ENCODE measurements around the gene DCTN2. TPM values are rescaled to one million over a fixed set of nuclear protein-coding genes. Genes with fewer than 3 reads are reported as not detected.

Gene DCTN2
- total RNA-seq, 4 donors from 2014 or later = 164 to 199 (median 193) TPM

DNA sequence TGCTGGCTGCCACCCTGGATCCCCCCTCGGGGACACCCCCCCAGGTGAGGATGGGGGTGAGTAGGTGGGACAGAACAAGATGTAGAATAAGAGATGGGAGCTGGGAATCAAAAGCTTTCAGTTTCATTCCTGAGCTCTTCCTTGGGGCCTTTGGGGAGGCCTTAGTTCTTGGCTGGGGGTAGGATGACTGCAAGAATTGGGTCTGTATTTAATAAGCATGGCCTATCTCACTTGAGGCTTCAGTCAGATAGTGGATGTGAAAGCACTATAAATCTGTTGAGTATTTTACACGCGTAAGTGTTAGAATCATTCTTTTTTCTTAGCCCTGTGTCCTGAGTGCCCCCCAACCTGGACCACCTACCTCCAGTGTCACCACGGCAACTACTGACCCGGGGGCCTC, 19.8 kb downstream of the DCTN2 start:
- no peaks in the 10 kb centered on the region for H3K27me3 ChIP-seq
- no peak overlapping the region for H3K4me3 ChIP-seq (replicated peaks in 1 of 3)
- H3K36me3 ChIP-seq = peaks cover 59% of the 10 kb centered on the region in 2 donors
- peaks cover 31 to 44% of the 10 kb centered on the region in 2 donors for H3K4me1 ChIP-seq
- H3K9me3 ChIP-seq = no peaks in the 10 kb centered on the region
- DNase-seq = no peak
- no peak overlapping the region for H3K27ac ChIP-seq
- intact Hi-C loops (cut with DNase I) = no loop called here
- TF ChIP-seq POLR2A (IDR thresholded peaks at IDR 0.05) = no peak
- TF ChIP-seq, protein P1, sequence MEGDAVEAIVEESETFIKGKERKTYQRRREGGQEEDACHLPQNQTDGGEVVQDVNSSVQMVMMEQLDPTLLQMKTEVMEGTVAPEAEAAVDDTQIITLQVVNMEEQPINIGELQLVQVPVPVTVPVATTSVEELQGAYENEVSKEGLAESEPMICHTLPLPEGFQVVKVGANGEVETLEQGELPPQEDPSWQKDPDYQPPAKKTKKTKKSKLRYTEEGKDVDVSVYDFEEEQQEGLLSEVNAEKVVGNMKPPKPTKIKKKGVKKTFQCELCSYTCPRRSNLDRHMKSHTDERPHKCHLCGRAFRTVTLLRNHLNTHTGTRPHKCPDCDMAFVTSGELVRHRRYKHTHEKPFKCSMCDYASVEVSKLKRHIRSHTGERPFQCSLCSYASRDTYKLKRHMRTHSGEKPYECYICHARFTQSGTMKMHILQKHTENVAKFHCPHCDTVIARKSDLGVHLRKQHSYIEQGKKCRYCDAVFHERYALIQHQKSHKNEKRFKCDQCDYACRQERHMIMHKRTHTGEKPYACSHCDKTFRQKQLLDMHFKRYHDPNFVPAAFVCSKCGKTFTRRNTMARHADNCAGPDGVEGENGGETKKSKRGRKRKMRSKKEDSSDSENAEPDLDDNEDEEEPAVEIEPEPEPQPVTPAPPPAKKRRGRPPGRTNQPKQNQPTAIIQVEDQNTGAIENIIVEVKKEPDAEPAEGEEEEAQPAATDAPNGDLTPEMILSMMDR (IDR thresholded peaks at IDR 0.05) = no peak
- 73 to 85% methylated on average over 5 of the region's 5 CpGs for WGBS, 2 donors

DNA sequence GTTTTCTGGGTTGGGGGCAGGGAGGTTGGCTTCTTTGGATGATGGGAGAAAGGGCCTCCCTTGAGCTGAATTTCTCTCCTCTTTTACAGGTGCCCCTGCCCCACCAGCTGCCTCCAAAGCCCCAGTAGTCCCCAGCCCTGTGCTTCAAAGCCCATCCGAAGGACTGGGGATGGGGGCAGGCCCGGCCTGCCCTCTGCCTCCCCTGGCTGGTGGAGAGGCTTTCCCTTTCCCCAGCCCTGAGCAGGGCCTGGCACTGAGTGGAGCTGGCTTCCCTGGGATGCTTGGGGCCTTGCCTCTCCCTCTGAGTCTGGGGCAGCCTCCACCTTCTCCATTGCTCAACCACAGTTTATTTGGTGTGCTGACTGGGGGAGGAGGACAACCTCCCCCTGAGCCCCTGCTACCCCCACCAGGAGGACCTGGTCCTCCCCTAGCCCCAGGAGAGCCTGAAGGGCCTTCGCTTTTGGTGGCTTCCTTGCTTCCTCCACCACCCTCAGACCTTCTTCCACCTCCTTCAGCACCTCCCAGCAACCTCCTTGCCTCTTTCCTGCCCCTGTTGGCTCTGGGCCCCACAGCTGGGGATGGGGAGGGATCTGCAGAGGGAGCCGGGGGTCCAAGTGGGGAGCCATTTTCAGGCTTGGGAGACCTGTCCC, 20.4 kb downstream of the DCTN2 start:
- no peak for DNase-seq
- 83 to 94% methylated on average over 2 to 3 of the region's 4 CpGs for WGBS, 2 donors
- H3K36me3 ChIP-seq = peaks cover 53 to 55% of the 10 kb centered on the region in 2 donors

GRCh38 chr12:57525615-57526383, 21.2 kb downstream of the DCTN2 start:
- intact Hi-C loops (cut with DNase I) = no loop called here
- H3K36me3 ChIP-seq = peaks cover 49 to 50% of the 10 kb centered on the region in 2 donors
- no peak for DNase-seq
- H3K27me3 ChIP-seq = no peaks in the 10 kb centered on the region
- no peak overlapping the region for H3K27ac ChIP-seq
- WGBS, 2 donors = 84 to 87% methylated on average over 13 to 16 of the region's 16 CpGs
- peaks cover 37 to 46% of the 10 kb centered on the region in 2 donors for H3K4me1 ChIP-seq
- TF ChIP-seq, protein P1 (IDR thresholded peaks at IDR 0.05) = no peak
- TF ChIP-seq POLR2A (IDR thresholded peaks at IDR 0.05) = no peak
- no peaks in the 10 kb centered on the region for H3K9me3 ChIP-seq
- no peak overlapping the region for H3K4me3 ChIP-seq (replicated peaks in 1 of 3)

More for the DNA sequence above, 20.4 kb downstream of the DCTN2 start:
- intact Hi-C loops (cut with DNase I) = no loop called here
- Histone ChIP-seq H3K4me3 (replicated peaks in 1 of 3) (no peak overlapping the region), H3K27ac (no peak overlapping the region), H3K4me1 (peaks cover 36 to 46% of the 10 kb centered on the region in 2 donors), H3K9me3 (no peaks in the 10 kb centered on the region), H3K27me3 (no peaks in the 10 kb centered on the region)
- TF ChIP-seq, protein P1 (IDR thresholded peaks at IDR 0.05) = no peak
- TF ChIP-seq POLR2A (IDR thresholded peaks at IDR 0.05) = no peak

DNA sequence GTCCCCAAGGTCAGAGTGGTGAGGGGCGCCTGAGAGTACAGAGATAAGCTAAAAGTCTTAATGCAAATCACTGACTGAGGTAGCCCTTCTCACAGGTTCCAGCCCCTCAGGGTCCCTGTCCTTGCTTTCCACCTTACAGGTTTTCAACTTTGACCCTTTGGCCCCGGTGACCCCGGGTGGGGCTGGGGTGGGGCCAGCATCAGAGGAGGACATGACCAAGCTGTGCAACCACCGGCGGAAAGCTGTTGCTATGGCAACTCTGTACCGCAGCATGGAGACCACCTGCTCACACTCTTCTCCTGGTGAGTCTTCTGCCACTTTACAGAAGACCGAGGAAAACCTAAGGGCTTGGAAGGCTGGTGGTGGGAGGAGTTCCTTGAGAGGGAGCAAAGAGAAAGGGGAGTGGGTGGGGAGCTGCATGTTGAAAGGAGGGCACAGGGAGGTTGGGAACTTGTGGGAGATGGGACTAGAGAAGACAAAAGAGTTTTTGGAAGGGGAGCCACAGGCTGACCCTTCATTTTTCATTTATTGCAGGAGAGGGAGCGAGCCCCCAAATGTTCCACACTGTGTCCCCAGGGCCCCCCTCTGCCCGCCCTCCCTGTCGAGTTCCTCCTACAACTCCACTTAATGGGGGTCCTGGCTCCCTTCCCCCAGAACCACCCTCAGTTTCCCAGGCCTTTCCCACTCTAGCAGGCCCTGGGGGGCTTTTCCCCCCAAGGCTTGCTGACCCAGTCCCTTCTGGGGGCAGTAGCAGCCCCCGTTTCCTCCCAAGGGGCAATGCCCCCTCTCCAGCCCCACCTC, 22.0 kb downstream of the DCTN2 start:
- 66 to 68% methylated on average over 11 of the region's 11 CpGs for WGBS, 2 donors

More for the DNA sequence above, 22.0 kb downstream of the DCTN2 start:
- TF ChIP-seq, protein P1 (IDR thresholded peaks at IDR 0.05) = no peak
- TF ChIP-seq POLR2A (IDR thresholded peaks at IDR 0.05) = no peak
- intact Hi-C loops (cut with DNase I) = no loop called here
- peaks cover 29 to 38% of the 10 kb centered on the region in 2 donors for H3K4me1 ChIP-seq
- H3K9me3 ChIP-seq = no peaks in the 10 kb centered on the region
- H3K27ac ChIP-seq = peak overlapping the region in 1 of 3 donors; percentile 99
- H3K4me3 ChIP-seq (replicated peaks in 1 of 3) = no peak overlapping the region
- H3K27me3 ChIP-seq = no peaks in the 10 kb centered on the region
- no peak for DNase-seq
- peaks cover 42 to 45% of the 10 kb centered on the region in 2 donors for H3K36me3 ChIP-seq

Measured in thyroid gland (tissue), 4 donors.